Measurements from ENCODE around the gene UTP20. TPM values are rescaled to one million over a fixed set of nuclear protein-coding genes. Genes with fewer than 3 reads are reported as not detected.

Gene UTP20
- polyA plus RNA-seq, 1 experiment = 14.5 TPM

DNA sequence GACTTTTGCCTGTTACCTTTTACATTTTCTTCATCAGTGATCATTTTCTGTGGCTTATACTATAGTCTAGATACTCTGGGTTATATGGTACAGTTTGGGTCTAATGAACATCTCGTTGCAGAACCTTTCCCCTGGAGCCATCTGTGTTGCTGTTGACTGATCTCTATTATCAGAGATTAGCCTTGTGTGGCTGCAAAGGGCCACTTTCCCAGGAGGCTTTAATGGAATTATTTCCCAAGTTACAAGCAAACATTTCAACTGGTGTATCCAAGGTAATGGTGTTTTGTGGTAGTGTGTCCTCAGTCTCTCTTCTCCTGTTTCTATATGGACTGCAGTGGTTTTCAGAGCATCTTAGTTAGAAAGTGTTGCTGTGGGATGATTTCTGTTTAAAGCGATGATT is 25.9 kb downstream of the UTP20 start:
- TF ChIP-seq, protein P1, sequence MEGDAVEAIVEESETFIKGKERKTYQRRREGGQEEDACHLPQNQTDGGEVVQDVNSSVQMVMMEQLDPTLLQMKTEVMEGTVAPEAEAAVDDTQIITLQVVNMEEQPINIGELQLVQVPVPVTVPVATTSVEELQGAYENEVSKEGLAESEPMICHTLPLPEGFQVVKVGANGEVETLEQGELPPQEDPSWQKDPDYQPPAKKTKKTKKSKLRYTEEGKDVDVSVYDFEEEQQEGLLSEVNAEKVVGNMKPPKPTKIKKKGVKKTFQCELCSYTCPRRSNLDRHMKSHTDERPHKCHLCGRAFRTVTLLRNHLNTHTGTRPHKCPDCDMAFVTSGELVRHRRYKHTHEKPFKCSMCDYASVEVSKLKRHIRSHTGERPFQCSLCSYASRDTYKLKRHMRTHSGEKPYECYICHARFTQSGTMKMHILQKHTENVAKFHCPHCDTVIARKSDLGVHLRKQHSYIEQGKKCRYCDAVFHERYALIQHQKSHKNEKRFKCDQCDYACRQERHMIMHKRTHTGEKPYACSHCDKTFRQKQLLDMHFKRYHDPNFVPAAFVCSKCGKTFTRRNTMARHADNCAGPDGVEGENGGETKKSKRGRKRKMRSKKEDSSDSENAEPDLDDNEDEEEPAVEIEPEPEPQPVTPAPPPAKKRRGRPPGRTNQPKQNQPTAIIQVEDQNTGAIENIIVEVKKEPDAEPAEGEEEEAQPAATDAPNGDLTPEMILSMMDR (IDR thresholded peaks at IDR 0.05; ENCODE audit: low read depth, low read length) = no peak

DNA sequence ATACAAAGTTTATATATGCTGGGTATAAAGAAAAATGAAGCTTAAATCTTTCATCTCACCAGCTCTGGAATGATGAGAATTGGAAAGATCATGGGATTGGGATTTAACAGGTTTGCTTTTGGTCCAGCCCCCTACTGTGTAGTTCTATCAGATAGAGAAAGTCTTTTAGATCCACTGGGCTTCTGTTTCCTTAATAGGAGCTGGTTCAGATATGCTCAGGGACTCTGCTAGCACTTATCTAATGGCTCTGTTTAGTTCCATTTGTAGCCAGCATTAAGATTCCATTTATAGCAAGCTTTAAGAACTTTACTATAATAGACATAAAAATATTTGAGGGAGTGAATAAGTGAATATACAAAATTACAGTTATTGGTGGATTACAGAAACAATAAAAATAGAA is 42.6 kb downstream of the UTP20 start:
- Histone ChIP-seq H3K4me3 (ENCODE audit: low read depth, low read length) (no peak overlapping the region), H3K27ac (ENCODE audit: low read depth, low read length) (no peak overlapping the region), H3K9me3 (ENCODE audit: control insufficient read depth, insufficient read depth, low read length) (no peaks in the 10 kb centered on the region), H3K27me3 (ENCODE audit: control insufficient read depth, insufficient read depth, low read length) (no peaks in the 10 kb centered on the region)
- no peak for DNase-seq (ENCODE audit: low read depth, low spot score)
- POLR2A ChIA-PET = no interaction called here
- TF ChIP-seq, protein P1 (IDR thresholded peaks at IDR 0.05; ENCODE audit: low read depth, low read length) = no peak
- CTCF ChIA-PET = interaction anchor here (1.7 to 4.5 kb wide), 3 partner anchors 11 to 496 kb away, joined by 4 to 46 read pairs (median 4); no protein-coding TSS in a partner anchor

More for the DNA sequence above, 25.9 kb downstream of the UTP20 start:
- no peak for DNase-seq (ENCODE audit: low read depth, low spot score)
- no peaks in the 10 kb centered on the region for H3K27me3 ChIP-seq (ENCODE audit: control insufficient read depth, insufficient read depth, low read length)
- ChIA-PET POLR2A (no interaction called here), CTCF (no interaction called here)
- H3K9me3 ChIP-seq (ENCODE audit: control insufficient read depth, insufficient read depth, low read length) = no peaks in the 10 kb centered on the region
- no peak overlapping the region for H3K27ac ChIP-seq (ENCODE audit: low read depth, low read length)
- H3K4me3 ChIP-seq (ENCODE audit: low read depth, low read length) = no peak overlapping the region

DNA sequence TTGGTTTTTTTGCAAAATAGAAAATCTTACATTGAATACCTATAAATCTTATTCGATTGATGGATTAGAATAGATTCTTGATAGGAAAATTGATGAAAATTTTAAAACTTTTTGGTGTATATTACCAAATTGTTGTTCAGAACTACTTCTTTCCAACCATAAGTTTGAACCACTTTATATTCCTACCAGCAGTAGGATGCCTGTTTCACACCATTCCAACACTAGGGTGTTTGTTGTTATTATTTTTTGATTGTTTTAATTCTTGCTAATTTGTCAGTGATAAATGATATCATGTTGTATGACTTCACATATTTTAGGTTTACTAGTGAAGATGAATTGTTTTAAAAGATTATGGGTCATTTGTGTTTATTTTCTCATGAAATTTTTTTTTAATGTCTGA is 43.4 kb downstream of the UTP20 start:
- H3K27me3 ChIP-seq (ENCODE audit: control insufficient read depth, insufficient read depth, low read length) = no peaks in the 10 kb centered on the region
- TF ChIP-seq, protein P1 (IDR thresholded peaks at IDR 0.05; ENCODE audit: low read depth, low read length) = no peak
- H3K27ac ChIP-seq (ENCODE audit: low read depth, low read length) = no peak overlapping the region
- no peak for DNase-seq (ENCODE audit: low read depth, low spot score)
- ChIA-PET CTCF (interaction anchor here (1.1 to 4.5 kb wide), 7 partner anchors 9 to 496 kb away, joined by 3 to 46 read pairs (median 6); no protein-coding TSS in a partner anchor), POLR2A (no interaction called here)
- no peaks in the 10 kb centered on the region for H3K9me3 ChIP-seq (ENCODE audit: control insufficient read depth, insufficient read depth, low read length)
- H3K4me3 ChIP-seq (ENCODE audit: low read depth, low read length) = no peak overlapping the region

DNA sequence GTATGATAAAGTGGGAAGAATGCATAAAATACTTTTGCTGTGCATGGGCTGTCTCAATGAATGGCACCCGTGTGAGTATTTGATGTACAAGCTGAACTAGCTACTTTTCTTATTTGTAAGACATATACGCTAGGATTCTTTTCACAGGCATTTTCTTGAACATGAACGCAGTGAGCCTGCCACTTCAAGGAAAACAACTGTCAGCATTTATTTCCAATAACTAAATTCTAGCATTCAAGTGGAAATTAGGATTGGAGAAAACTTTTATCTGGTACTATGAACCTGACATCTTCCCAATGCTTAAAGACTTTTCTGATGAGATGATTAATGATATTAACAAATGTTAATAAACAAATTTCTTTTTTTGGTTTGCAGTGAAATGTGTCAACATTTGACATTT is 45.7 kb downstream of the UTP20 start:
- Histone ChIP-seq H3K27ac (ENCODE audit: low read depth, low read length) (no peak overlapping the region), H3K27me3 (ENCODE audit: control insufficient read depth, insufficient read depth, low read length) (no peaks in the 10 kb centered on the region), H3K4me3 (ENCODE audit: low read depth, low read length) (no peak overlapping the region), H3K9me3 (ENCODE audit: control insufficient read depth, insufficient read depth, low read length) (no peaks in the 10 kb centered on the region)
- ChIA-PET POLR2A (no interaction called here), CTCF (interaction anchor here (0.5 to 4.5 kb wide), 2 partner anchors 499 to 1509 kb away, joined by 3 to 46 read pairs; no protein-coding TSS in a partner anchor)
- TF ChIP-seq, protein P1 (IDR thresholded peaks at IDR 0.05; ENCODE audit: low read depth, low read length) = no peak
- DNase-seq (ENCODE audit: low read depth, low spot score) = no peak

DNA sequence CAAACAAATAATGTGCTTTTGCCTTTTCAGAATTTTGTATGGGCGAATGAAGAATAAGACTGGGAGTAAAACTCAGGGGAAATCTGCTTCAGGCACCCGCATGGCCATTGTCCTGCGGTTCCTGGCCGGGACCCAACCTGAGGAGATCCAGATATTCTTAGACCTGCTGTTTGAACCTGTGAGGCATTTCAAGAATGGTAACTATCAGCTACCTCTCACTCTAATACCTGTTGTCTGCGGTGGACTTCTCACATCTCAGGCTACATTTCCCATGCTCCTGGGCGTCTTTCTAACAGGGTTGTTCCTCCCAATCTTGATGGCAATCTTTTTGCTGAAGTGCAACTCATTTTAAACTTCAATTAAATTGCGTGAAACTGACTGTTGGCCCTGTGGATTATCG is 47.1 kb downstream of the UTP20 start:
- CTCF ChIA-PET = no interaction called here
- TF ChIP-seq, protein P1 (IDR thresholded peaks at IDR 0.05; ENCODE audit: low read depth, low read length) = no peak

More for the DNA sequence above, 47.1 kb downstream of the UTP20 start:
- POLR2A ChIA-PET = no interaction called here
- no peaks in the 10 kb centered on the region for H3K27me3 ChIP-seq (ENCODE audit: control insufficient read depth, insufficient read depth, low read length)
- no peak overlapping the region for H3K4me3 ChIP-seq (ENCODE audit: low read depth, low read length)
- no peaks in the 10 kb centered on the region for H3K9me3 ChIP-seq (ENCODE audit: control insufficient read depth, insufficient read depth, low read length)
- no peak for DNase-seq (ENCODE audit: low read depth, low spot score)
- no peak overlapping the region for H3K27ac ChIP-seq (ENCODE audit: low read depth, low read length)
